GM18499 (cell line): ENCODE results near the gene ANKUB1.
A peak's percentile ranks its signal among the peaks of the same experiment; 100 is the strongest.

Experiments
- ATAC-seq: cut with Tn5 transposase; IDR thresholded peaks from one replicate; pipeline ENCODE4 v1.9.1; 2021; ENCODE audit warnings: moderate number of reproducible peaks; ENCODE audit not compliant: insufficient read depth, unreplicated experiment

ANKUB1 gene

GRCh38 chr3:149765762-149766334, 26.5 kb downstream of the ANKUB1 start:
- ATAC-seq, result no peak

- ATAC-seq, result no peak
Measured at GRCh38 chr3:149764302-149764701, 28.1 kb downstream of the ANKUB1 start.

GRCh38 chr3:149763565-149764195, 28.7 kb downstream of the ANKUB1 start:
- no peak for ATAC-seq

- no peak for ATAC-seq
Measured at GRCh38 chr3:149753717-149754116, 38.6 kb downstream of the ANKUB1 start.

GRCh38 chr3:149752788-149753136, 39.6 kb downstream of the ANKUB1 start:
- no peak for ATAC-seq

- ATAC-seq, result peak; percentile 99
Measured at GRCh38 chr3:149752051-149752787, 40.1 kb downstream of the ANKUB1 start, which contains the start of gene COMMD2. Gene COMMD2 (minus strand): TSS chr3:149752489. CDS start chr3:149752444, 45 bp downstream.

GRCh38 chr3:149751551-149751950, 40.8 kb downstream of the ANKUB1 start:
- ATAC-seq, result no peak

- no peak for ATAC-seq
Measured at GRCh38 chr3:149744606-149745005, 47.7 kb downstream of the ANKUB1 start.

GRCh38 chr3:149744151-149744550, 48.2 kb downstream of the ANKUB1 start:
- no peak for ATAC-seq

- no peak for ATAC-seq
Measured at GRCh38 chr3:149739396-149739795, 53.0 kb downstream of the ANKUB1 start.

- ATAC-seq, result no peak
Measured at GRCh38 chr3:149738876-149739275, 53.5 kb downstream of the ANKUB1 start.

GRCh38 chr3:149736953-149737205, 55.5 kb downstream of the ANKUB1 start:
- no peak for ATAC-seq

- ATAC-seq, result no peak
Measured at GRCh38 chr3:149736175-149736952, 56.0 kb downstream of the ANKUB1 start.

- no peak for ATAC-seq
Measured at GRCh38 chr3:149732234-149732633, 60.1 kb downstream of the ANKUB1 start.

GRCh38 chr3:149727656-149728055, 64.7 kb downstream of the ANKUB1 start:
- ATAC-seq, result no peak

- peak; percentile 88 for ATAC-seq
Measured at GRCh38 chr3:149726716-149727407, 65.5 kb downstream of the ANKUB1 start.

- ATAC-seq, result no peak
Measured at GRCh38 chr3:149723781-149724180, 68.6 kb downstream of the ANKUB1 start.

- no peak for ATAC-seq
Measured at GRCh38 chr3:149720918-149721317, 71.4 kb downstream of the ANKUB1 start.

GRCh38 chr3:149717391-149718056, 74.8 kb downstream of the ANKUB1 start:
- ATAC-seq, result no peak

GRCh38 chr3:149716984-149717383, 75.4 kb downstream of the ANKUB1 start:
- no peak for ATAC-seq
